Fibroblast of gingiva (primary cell): Measurements from ENCODE around the gene SPOCK1.
"Not testable (repeated sequence)": the region's sequence is repeated elsewhere in the genome, so short reads cannot be mapped to it uniquely, and the experiment has no call there.

Experiments
- DNase-seq: peaks from one replicate; pipeline ENCODE4 v3.0.0-alpha.2; 2011; ENCODE audit warnings: low read depth

Gene SPOCK1

GRCh38 chr5:137260820-137261695 lies 238.1 kb downstream of the SPOCK1 start:
- DNase-seq, result no peak

GRCh38 chr5:137259115-137259514 lies 240.0 kb downstream of the SPOCK1 start:
- not testable (repeated sequence) for DNase-seq

DNA sequence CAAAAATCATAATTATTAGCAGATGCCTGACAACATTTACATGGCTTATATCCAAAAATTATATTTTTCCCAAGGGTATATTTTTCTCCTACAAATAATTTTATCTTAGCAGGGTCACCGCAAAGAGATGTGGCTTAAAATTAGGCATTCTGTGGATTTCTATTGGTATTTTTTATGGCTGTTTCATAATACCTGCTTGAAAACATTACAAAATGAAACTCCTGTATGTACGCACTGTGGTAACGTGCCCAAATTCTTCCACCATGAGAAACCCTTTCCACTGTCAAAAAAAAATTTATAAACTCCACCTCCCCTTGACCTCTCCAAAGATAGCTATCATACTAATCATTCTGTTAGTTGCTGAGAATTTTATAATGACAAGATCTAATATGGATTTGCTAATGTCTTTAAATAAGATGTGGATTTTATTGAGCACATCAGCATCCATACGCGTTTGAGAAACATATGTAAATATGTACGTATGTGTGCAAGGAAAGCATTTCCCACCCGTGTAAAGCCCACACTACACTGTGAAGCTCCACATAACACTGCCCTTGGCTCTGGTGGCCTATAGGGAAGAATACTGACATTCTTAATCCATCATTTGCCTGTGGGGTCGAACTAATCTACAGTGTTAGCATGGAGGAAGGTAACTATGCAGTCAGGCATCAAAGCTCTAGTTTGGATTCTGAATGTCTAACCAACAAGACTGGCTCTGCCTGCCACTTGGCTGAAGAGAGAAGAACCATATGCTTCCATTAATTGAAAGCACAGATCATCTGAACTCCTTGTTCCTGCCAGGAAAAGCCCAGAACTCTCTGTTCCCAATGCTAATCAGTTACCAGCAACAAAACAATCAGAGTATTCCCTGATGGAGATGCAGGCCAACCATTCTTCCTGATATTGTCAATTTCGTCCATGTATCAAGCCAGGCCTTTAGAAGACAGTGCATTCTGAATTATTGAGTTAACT lies 244.7 kb downstream of the SPOCK1 start:
- DNase-seq, result peak; percentile 80

GRCh38 chr5:137252512-137252911 lies 246.6 kb downstream of the SPOCK1 start:
- DNase-seq, result peak; percentile 85

- no peak for DNase-seq
Measured at GRCh38 chr5:137250421-137250820, 248.7 kb downstream of the SPOCK1 start.

- no peak for DNase-seq
Measured at GRCh38 chr5:137248527-137248926, 250.6 kb downstream of the SPOCK1 start.

- no peak for DNase-seq
Measured at GRCh38 chr5:137245438-137245837, 253.7 kb downstream of the SPOCK1 start.

- no peak for DNase-seq
Measured at GRCh38 chr5:137240285-137240684, 258.8 kb downstream of the SPOCK1 start.

- DNase-seq, result no peak
Measured at GRCh38 chr5:137236849-137237507, 262.1 kb downstream of the SPOCK1 start.

GRCh38 chr5:137236252-137236651 lies 262.9 kb downstream of the SPOCK1 start:
- no peak for DNase-seq

DNA sequence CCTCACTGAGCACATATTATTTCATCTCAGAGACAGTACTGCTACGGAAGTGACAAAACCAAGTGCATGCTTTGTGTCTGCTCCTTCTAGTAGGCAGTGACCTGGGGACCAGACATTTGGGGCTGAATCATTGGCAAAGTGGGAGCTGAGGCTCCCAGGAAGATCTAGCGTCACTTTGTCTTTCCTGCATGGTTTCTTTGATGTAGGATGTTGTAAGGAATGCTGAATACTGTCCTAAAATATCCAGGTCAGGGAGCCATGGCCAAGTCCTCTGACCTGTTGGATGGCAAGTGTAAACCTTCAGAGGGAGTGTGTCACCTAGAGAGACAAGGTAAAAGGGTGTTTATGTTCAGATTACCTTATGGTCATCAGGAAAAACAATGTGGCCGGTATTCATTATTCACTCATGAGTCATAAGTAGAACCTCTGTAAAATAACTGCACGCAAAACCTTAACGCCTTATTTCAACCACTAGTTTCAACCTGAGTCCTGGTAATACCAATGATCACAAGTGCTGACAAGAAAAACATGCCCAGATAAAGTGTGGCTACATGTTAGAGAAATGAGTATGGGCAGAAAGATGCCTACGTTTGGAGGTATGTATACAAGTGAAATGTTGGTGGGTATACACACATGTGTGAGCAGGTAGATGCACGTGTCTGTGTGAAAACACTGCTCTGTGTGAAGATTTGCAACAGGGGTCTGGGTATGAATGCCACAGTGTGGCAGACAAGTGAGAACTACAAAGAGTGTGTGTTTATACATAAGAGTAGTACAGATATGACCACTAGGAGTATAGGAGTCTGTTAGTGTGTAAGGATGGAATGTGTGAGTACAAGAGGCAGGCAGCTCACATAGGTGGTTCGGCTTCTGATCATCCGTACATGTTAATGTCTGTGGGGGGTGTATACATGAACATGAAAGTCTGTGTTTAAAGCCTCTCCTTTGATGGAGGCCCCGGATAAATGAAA lies 263.9 kb downstream of the SPOCK1 start:
- DNase-seq, result no peak

GRCh38 chr5:137233726-137234125 lies 265.4 kb downstream of the SPOCK1 start:
- DNase-seq, result no peak

DNA sequence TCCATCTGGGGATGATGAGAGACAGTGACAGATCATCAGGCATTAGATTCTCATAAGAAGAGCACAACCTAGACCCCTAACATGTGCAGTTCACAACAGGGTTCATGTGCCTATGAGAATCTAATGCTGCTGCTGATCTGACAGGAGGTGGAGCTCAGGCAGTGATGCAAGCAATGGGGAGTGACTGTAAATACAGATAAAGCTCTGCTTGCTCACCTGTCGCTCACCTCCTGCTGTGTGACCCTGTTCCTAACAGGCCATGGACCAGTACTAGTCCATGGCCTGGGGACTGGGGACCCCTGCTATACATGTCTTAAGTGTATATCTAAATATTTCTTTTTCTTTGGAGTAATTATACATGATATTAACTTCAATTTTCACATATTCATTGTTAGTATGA lies 265.8 kb downstream of the SPOCK1 start:
- DNase-seq, result not testable (repeated sequence)

GRCh38 chr5:137231540-137231939 lies 267.6 kb downstream of the SPOCK1 start:
- DNase-seq, result no peak

- no peak for DNase-seq
Measured at GRCh38 chr5:137228816-137229215, 270.3 kb downstream of the SPOCK1 start.

GRCh38 chr5:137226081-137226480 lies 273.0 kb downstream of the SPOCK1 start:
- DNase-seq, result no peak

DNA sequence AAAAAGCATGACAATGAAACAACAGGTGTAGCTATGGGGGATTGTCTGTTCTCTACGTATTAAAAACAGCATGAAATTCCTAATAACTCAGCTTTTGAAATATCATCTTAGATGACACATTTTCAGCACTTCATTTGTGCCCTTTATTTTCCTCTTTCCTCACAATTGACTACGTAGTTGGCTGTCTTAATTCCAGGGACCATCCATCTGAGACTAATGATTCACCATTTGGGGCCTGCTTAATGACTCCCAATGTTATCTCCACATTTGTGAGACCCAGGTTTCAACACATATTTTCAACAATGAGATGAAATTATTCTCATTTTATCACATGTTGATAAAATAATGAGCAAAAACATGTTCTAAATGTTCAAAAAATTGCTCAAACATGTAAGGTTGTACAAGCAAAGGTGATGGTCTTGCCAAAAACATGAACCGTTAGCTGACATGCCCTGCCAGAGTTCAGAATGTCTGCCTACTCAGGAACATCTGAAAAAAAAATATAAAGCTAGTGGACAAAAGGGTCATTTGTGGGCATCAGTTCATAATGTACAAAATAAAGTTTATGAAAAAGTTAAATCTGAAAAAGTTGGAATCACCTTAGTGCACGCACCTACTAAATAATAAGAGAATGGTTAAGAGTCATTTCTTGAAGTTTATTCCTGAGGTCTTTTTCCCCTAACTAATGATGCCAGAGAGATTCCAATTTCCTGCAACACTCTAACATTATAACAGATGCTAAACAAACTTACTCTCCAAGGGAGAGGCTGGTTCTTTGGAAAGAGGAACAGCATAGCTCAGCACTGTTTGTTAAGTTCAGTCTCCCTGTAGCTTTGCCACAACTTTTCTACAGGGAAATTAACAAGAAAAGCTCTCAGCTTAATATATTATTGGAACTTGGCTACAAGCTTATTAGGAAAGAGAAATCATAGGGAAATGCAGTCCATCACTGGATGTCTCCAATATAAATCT lies 275.5 kb downstream of the SPOCK1 start:
- DNase-seq, result no peak

GRCh38 chr5:137221943-137222342 lies 277.2 kb downstream of the SPOCK1 start:
- DNase-seq, result no peak

DNA sequence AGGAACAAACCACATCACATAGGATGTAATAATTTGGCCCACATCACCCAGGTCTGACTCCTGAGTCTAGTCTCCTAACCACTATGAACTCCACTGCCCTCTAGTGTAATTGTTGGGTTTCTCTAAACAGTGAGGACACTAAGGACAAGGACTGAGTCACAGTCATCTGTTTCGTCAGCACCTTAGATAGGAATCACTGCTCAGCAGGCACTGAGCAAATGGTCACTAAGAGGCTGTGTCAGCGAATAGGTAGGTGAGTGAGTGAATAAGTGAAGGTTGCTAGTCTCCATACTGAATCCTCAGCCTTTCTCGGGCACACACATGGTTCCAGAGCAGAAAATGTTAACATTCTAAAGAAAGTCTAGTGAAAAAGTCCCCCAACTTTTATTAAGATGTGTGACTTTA lies 278.6 kb downstream of the SPOCK1 start:
- DNase-seq, result peak; percentile 68

DNA sequence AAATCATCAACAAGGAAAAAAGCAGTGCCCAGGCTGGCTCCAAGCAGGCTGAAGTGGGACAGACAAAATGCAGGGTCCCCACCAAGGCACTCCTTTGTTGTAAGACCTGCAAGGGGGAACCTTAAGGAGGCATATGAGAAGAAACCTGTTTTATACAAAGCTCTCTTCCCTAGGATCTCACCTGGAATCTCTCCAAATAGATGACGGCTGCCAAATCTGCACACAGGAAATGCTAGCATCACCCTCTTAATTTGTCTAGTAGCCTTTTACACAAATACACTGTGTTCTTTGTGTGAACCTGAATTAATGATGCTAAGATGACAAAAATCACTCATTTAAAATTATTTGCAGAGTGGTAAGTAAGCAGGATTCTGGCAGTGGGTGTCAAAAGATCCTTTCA lies 280.2 kb downstream of the SPOCK1 start:
- no peak for DNase-seq
